Liver (tissue), 3 donors: Measurements from ENCODE around the gene PPP2R3A.

Source experiments
- JUND ChIP-seq, 2 donors: IDR thresholded peaks; 2 replicates each; pipeline ENCODE4 v1.6.1; 2016; ENCODE audit warnings: antibody characterized with exemption in 2 of 2
- NR2F2 ChIP-seq: IDR thresholded peaks from 2 replicates; pipeline ENCODE4 v1.6.1; 2016; ENCODE audit warnings: antibody characterized with exemption
- RAD21 ChIP-seq, 2 donors: IDR thresholded peaks; 2 replicates each; pipeline ENCODE4 v1.6.1; 2016; ENCODE audit warnings: antibody characterized with exemption in 2 of 2, mild to moderate bottlenecking in 2 of 2
- RXRA ChIP-seq, 2 donors: IDR thresholded peaks; 2 replicates each; pipeline ENCODE4 v1.6.1; 2017 to 2018; ENCODE audit warnings: antibody characterized with exemption in 2 of 2, mild to moderate bottlenecking in 1 of 2
- TAF1 ChIP-seq: conservative IDR thresholded peaks from 2 replicates; pipeline ENCODE4 v1.6.1; 2016; ENCODE audit warnings: antibody characterized with exemption, mild to moderate bottlenecking
- YY1 ChIP-seq: IDR thresholded peaks from 2 replicates; pipeline ENCODE4 v1.6.1; 2016; ENCODE audit warnings: antibody characterized with exemption, mild to moderate bottlenecking
- TF ChIP-seq, protein P1 (sequence below): fragments of 150-350 bp; IDR thresholded peaks from 2 replicates; pipeline ENCODE4 v1.5.1; 2017; ENCODE audit warnings: improper control_type of control experiment, low read depth, low read length; ENCODE audit not compliant: missing input control
- TF ChIP-seq, protein P2 (sequence below): IDR thresholded peaks from 2 replicates; pipeline ENCODE4 v1.6.1; 2016; ENCODE audit warnings: antibody characterized with exemption, mild to moderate bottlenecking
- TF ChIP-seq, protein P3 (sequence below): IDR thresholded peaks from 2 replicates; pipeline ENCODE4 v1.6.1; 2016; ENCODE audit warnings: antibody characterized with exemption
- donor health status: healthy.
- donor health status: healthy.

DNA sequence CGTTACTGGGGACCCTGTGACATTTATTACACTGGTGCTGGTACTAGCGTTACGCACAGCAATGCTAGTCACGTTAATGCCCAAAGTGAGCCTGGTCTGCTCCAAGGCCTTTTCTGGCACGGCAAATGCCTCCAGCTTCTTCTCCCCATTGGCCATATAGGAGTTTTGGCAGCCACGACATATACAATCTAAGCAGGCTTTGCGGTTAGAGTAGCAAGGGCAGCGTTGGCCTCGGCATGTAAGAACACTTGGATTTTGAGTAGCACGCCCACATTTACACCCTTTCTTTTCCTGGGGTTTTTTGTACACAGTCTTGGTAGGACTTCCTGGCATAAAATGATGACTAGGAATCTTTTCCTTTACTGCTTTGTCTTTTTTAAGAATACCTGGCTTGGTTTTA lies 185.7 kb downstream of the PPP2R3A start:
- TF ChIP-seq, protein P1, sequence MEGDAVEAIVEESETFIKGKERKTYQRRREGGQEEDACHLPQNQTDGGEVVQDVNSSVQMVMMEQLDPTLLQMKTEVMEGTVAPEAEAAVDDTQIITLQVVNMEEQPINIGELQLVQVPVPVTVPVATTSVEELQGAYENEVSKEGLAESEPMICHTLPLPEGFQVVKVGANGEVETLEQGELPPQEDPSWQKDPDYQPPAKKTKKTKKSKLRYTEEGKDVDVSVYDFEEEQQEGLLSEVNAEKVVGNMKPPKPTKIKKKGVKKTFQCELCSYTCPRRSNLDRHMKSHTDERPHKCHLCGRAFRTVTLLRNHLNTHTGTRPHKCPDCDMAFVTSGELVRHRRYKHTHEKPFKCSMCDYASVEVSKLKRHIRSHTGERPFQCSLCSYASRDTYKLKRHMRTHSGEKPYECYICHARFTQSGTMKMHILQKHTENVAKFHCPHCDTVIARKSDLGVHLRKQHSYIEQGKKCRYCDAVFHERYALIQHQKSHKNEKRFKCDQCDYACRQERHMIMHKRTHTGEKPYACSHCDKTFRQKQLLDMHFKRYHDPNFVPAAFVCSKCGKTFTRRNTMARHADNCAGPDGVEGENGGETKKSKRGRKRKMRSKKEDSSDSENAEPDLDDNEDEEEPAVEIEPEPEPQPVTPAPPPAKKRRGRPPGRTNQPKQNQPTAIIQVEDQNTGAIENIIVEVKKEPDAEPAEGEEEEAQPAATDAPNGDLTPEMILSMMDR = no peak
- no peak for TF ChIP-seq RAD21 (IDR thresholded peaks at IDR 0.05)
- TF ChIP-seq, protein P2, sequence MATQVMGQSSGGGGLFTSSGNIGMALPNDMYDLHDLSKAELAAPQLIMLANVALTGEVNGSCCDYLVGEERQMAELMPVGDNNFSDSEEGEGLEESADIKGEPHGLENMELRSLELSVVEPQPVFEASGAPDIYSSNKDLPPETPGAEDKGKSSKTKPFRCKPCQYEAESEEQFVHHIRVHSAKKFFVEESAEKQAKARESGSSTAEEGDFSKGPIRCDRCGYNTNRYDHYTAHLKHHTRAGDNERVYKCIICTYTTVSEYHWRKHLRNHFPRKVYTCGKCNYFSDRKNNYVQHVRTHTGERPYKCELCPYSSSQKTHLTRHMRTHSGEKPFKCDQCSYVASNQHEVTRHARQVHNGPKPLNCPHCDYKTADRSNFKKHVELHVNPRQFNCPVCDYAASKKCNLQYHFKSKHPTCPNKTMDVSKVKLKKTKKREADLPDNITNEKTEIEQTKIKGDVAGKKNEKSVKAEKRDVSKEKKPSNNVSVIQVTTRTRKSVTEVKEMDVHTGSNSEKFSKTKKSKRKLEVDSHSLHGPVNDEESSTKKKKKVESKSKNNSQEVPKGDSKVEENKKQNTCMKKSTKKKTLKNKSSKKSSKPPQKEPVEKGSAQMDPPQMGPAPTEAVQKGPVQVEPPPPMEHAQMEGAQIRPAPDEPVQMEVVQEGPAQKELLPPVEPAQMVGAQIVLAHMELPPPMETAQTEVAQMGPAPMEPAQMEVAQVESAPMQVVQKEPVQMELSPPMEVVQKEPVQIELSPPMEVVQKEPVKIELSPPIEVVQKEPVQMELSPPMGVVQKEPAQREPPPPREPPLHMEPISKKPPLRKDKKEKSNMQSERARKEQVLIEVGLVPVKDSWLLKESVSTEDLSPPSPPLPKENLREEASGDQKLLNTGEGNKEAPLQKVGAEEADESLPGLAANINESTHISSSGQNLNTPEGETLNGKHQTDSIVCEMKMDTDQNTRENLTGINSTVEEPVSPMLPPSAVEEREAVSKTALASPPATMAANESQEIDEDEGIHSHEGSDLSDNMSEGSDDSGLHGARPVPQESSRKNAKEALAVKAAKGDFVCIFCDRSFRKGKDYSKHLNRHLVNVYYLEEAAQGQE = no peak
- TF ChIP-seq NR2F2 = no peak
- TF ChIP-seq, protein P3, sequence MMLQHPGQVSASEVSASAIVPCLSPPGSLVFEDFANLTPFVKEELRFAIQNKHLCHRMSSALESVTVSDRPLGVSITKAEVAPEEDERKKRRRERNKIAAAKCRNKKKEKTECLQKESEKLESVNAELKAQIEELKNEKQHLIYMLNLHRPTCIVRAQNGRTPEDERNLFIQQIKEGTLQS = no peak
- no peak for TF ChIP-seq JUND (IDR thresholded peaks at IDR 0.05)
- no peak for TF ChIP-seq RXRA (IDR thresholded peaks at IDR 0.05)
- no peak for TF ChIP-seq TAF1
- TF ChIP-seq YY1 = no peak
